Measurements from ENCODE around the gene DRC1.

- no peak for TF ChIP-seq CTCF (conservative IDR thresholded peaks at IDR 0.05 in 1 of 2, IDR thresholded peaks at IDR 0.05 in 1 of 2; ENCODE audit: low read depth in 1 of 2, low read length in 2 of 2)
- TF ChIP-seq EZH2 (IDR thresholded peaks at IDR 0.05; ENCODE audit: low read length, missing control alignments) = no peak
Measured at GRCh38 chr2:26401739-26402541, at the start of gene DRC1.
